NOMO-1 (cell line): ENCODE results near the gene SH3RF3.
"Not testable (repeated sequence)": the region's sequence is repeated elsewhere in the genome, so short reads cannot be mapped to it uniquely, and the experiment has no call there.

Experiments used
- DNase-seq, 2 experiments: peaks; one replicate each; lab custom pipeline; 2025; ENCODE audit not compliant: unreplicated experiment in 2 of 2; lab: John Stamatoyannopoulos, UW

Gene SH3RF3

GRCh38 chr2:109214651-109215371 is 85.8 kb downstream of the SH3RF3 start:
- no peak for DNase-seq

- no peak for DNase-seq
These were observed 86.9 kb downstream of the SH3RF3 start for GRCh38 chr2:109215866-109216265.

- peak in 1 of 2 experiments; percentile 32 for DNase-seq
These were observed 87.3 kb downstream of the SH3RF3 start for GRCh38 chr2:109216332-109216731.

GRCh38 chr2:109217362-109218086 is 88.5 kb downstream of the SH3RF3 start:
- no peak for DNase-seq

- no peak for DNase-seq
These were observed 89.2 kb downstream of the SH3RF3 start for GRCh38 chr2:109218087-109218791.

GRCh38 chr2:109218792-109219126 is 89.8 kb downstream of the SH3RF3 start:
- DNase-seq, result no peak

GRCh38 chr2:109220860-109221259 is 91.9 kb downstream of the SH3RF3 start:
- no peak for DNase-seq

GRCh38 chr2:109221316-109221715 is 92.3 kb downstream of the SH3RF3 start:
- not testable (repeated sequence) for DNase-seq

- DNase-seq, result no peak
These were observed 93.4 kb downstream of the SH3RF3 start for GRCh38 chr2:109222422-109222821.

GRCh38 chr2:109222825-109223471 is 93.9 kb downstream of the SH3RF3 start:
- DNase-seq, result no peak

GRCh38 chr2:109223490-109223889 is 94.5 kb downstream of the SH3RF3 start:
- DNase-seq, result no peak

GRCh38 chr2:109224341-109224740 is 95.3 kb downstream of the SH3RF3 start:
- not testable (repeated sequence) for DNase-seq

GRCh38 chr2:109225170-109225782 is 96.3 kb downstream of the SH3RF3 start:
- DNase-seq, result no peak

- DNase-seq, result no peak
These were observed 97.1 kb downstream of the SH3RF3 start for GRCh38 chr2:109226128-109226527.

- DNase-seq, result no peak
These were observed 97.6 kb downstream of the SH3RF3 start for GRCh38 chr2:109226622-109227021.

GRCh38 chr2:109229094-109229675 is 100.2 kb downstream of the SH3RF3 start:
- DNase-seq, result no peak

GRCh38 chr2:109230941-109231420 is 102.0 kb downstream of the SH3RF3 start:
- peak in 1 of 2 experiments; percentile 19 for DNase-seq

- no peak for DNase-seq
These were observed 102.4 kb downstream of the SH3RF3 start for GRCh38 chr2:109231428-109231827.

GRCh38 chr2:109231996-109232705 is 103.1 kb downstream of the SH3RF3 start:
- DNase-seq, result peak in 1 of 2 experiments; percentile 25

- DNase-seq, result no peak
These were observed 103.9 kb downstream of the SH3RF3 start for GRCh38 chr2:109232909-109233308.
